GM12872 (cell line): ENCODE data around the gene TKT.

Experiments used
- CTCF ChIP-seq: IDR thresholded peaks from 3 replicates; pipeline ENCODE4 v1.5.1; 2011; ENCODE audit warnings: low read depth, mild to moderate bottlenecking, low read length, moderate library complexity; ENCODE audit not compliant: insufficient read depth

The TKT gene

GRCh38 chr3:53225651-53226050 is 30.2 kb downstream of the TKT start:
- TF ChIP-seq CTCF: no peak

GRCh38 chr3:53225181-53225580 is 30.6 kb downstream of the TKT start:
- TF ChIP-seq CTCF: no peak

- TF ChIP-seq CTCF: no peak
Observed at GRCh38 chr3:53224536-53224935, 31.3 kb downstream of the TKT start.

GRCh38 chr3:53224026-53224425 is 31.8 kb downstream of the TKT start:
- TF ChIP-seq CTCF: no peak

- no peak for TF ChIP-seq CTCF
Observed at GRCh38 chr3:53223541-53223966, 32.3 kb downstream of the TKT start.

GRCh38 chr3:53223025-53223424 is 32.8 kb downstream of the TKT start:
- no peak for TF ChIP-seq CTCF

- no peak for TF ChIP-seq CTCF
Observed at GRCh38 chr3:53222183-53222901, 33.5 kb downstream of the TKT start.
